GM12878 (cell line): ENCODE measurements around the gene MIA2. TPM values are rescaled to one million over a fixed set of nuclear protein-coding genes. Genes with fewer than 3 reads are reported as not detected.

Experiments
- ATAC-seq: fragments of 200-7000 bp; cut with Tn5 transposase; 3 replicates; pipeline ENCODE4 v1.9.1; 2020; ENCODE audit warnings: mild to moderate bottlenecking, moderate library complexity
- BruUV-seq: library from RNA; stranded (reverse); fragments of 400-500 nt; replicated peaks from 2 replicates; lab custom pipeline; 2021; lab: Mats Ljungman, UMichigan
- CTCF ChIA-PET: fragments of 300-600 bp; sonication (Branson Sonifier 250); formaldehyde crosslinking; extraction: SDS; loops from one replicate; lab custom pipeline; 2021; ENCODE audit warnings: inconsistent platforms; lab: Yijun Ruan, JAX
- POLR2A ChIA-PET: fragments of 350-600 bp; formaldehyde crosslinking; extraction: SDS; loops from one replicate; lab custom pipeline; 2021; ENCODE audit warnings: inconsistent platforms; lab: Charles Lee
- RAD21 ChIA-PET: fragments of 300-600 bp; sonication (Branson Sonifier 250); formaldehyde crosslinking; loops from one replicate; lab custom pipeline; 2023; ENCODE audit warnings: antibody characterized with exemption; ENCODE audit not compliant: unreplicated experiment; lab: Charles Lee
- SMC1A ChIA-PET: fragments of 300-600 bp; sonication (Branson Sonifier 250); formaldehyde crosslinking; loops from one replicate; lab custom pipeline; 2023; ENCODE audit not compliant: unreplicated experiment, uncharacterized antibody; lab: Charles Lee
- DNase-seq: peaks from one replicate; pipeline ENCODE4 v3.0.0-alpha.2; 2011; ENCODE audit warnings: low read depth, low spot score
- FAIRE-seq: peaks from 3 replicates; lab custom pipeline; 2011; peaks lifted over from hg19 to GRCh38; lab: Jason Lieb, UNC
- H2AFZ ChIP-seq: 2 replicates; pipeline ENCODE4 v1.6.0; 2011; ENCODE audit warnings: low read depth, low read length, control low read depth; ENCODE audit not compliant: control insufficient read depth
- H3K27ac ChIP-seq: 2 replicates; pipeline ENCODE4 v1.5.1; 2011; ENCODE audit warnings: control low read depth; ENCODE audit not compliant: control insufficient read depth, insufficient read depth
- H3K27me3 ChIP-seq, 2 experiments: replicated peaks in 1 of 2; 2 replicates each; pipeline versions ENCODE4 v1.6.0 to v1.6.1; 2011; ENCODE audit warnings: low read length in 1 of 2; ENCODE audit not compliant: control insufficient read depth in 2 of 2, insufficient read depth in 2 of 2
- H3K36me3 ChIP-seq, 2 experiments: 2 replicates each; pipeline ENCODE4 v1.5.1; 2011; ENCODE audit warnings: low read length in 1 of 2; ENCODE audit not compliant: control insufficient read depth in 2 of 2, insufficient read depth in 2 of 2
- H3K4me1 ChIP-seq: 2 replicates; pipeline ENCODE4 v1.6.1; 2011; ENCODE audit warnings: mild to moderate bottlenecking, low read length, moderate library complexity, mixed read lengths; ENCODE audit not compliant: control insufficient read depth, insufficient read depth
- H3K4me2 ChIP-seq: 2 replicates; pipeline ENCODE4 v1.6.0; 2011; ENCODE audit warnings: control low read depth; ENCODE audit not compliant: control insufficient read depth, insufficient read depth
- H3K4me3 ChIP-seq: fragments of 200-600 bp; sonication (generic); 2 replicates; pipeline ENCODE4 v1.5.1; 2016
- H3K79me2 ChIP-seq: 2 replicates; pipeline ENCODE4 v1.6.0; 2011; ENCODE audit warnings: low read length; ENCODE audit not compliant: control insufficient read depth, insufficient read depth
- H3K9ac ChIP-seq: 2 replicates; pipeline ENCODE4 v1.8.0; 2011; ENCODE audit warnings: low read length, control low read depth, mixed read lengths; ENCODE audit not compliant: control insufficient read depth, insufficient read depth
- H3K9me3 ChIP-seq: replicated peaks from 3 replicates; pipeline ENCODE4 v1.5.1; 2011; ENCODE audit warnings: mild to moderate bottlenecking, low read length; ENCODE audit not compliant: control insufficient read depth, insufficient read depth
- H4K20me1 ChIP-seq: 2 replicates; pipeline ENCODE4 v1.6.0; 2011; ENCODE audit not compliant: control insufficient read depth, insufficient read depth
- CHD2 ChIP-seq: IDR thresholded peaks from 2 replicates; pipeline ENCODE4 v1.6.1; 2011; ENCODE audit warnings: low read depth, low read length, improper control_type of control experiment, borderline replicate concordance
- HDAC2 ChIP-seq: fragments of 200-600 bp; sonication (generic); IDR thresholded peaks from 2 replicates; pipeline ENCODE4 v1.6.1; 2017
- IKZF1 ChIP-seq: fragments of 450-650 bp; conservative IDR thresholded peaks from 2 replicates; pipeline ENCODE4 v1.6.1; 2017; ENCODE audit warnings: antibody characterized with exemption, mild to moderate bottlenecking
- IRF4 ChIP-seq: IDR thresholded peaks from 2 replicates; pipeline ENCODE4 v1.6.1; 2011; ENCODE audit warnings: low read depth, low read length
- JUNB ChIP-seq: IDR thresholded peaks from 2 replicates; pipeline ENCODE4 v1.6.1; 2016; ENCODE audit warnings: antibody characterized with exemption, mild to moderate bottlenecking
- JUND ChIP-seq: IDR thresholded peaks from 2 replicates; pipeline ENCODE4 v1.6.1; 2012; ENCODE audit warnings: low read depth, mild to moderate bottlenecking, low read length, improper control_type of control experiment, moderate library complexity
- MYC ChIP-seq: IDR thresholded peaks from 2 replicates; pipeline ENCODE4 v1.6.1; 2011; ENCODE audit warnings: mild to moderate bottlenecking, low read length, moderate library complexity, inconsistent platforms; ENCODE audit not compliant: insufficient read depth, insufficient replicate concordance, insufficient read length, severe bottlenecking
- NFXL1 ChIP-seq: fragments of 450-650 bp; IDR thresholded peaks from 2 replicates; pipeline ENCODE4 v1.6.1; 2017; ENCODE audit warnings: antibody characterized with exemption, mild to moderate bottlenecking, borderline replicate concordance
- NFYB ChIP-seq: IDR thresholded peaks from 2 replicates; pipeline ENCODE4 v1.6.1; 2011; ENCODE audit warnings: low read depth, mild to moderate bottlenecking, low read length, improper control_type of control experiment, moderate library complexity; ENCODE audit not compliant: insufficient read depth
- NR2C1 ChIP-seq: fragments of 450-650 bp; IDR thresholded peaks from 2 replicates; pipeline ENCODE4 v1.6.1; 2017; ENCODE audit warnings: antibody characterized with exemption, mild to moderate bottlenecking, moderate library complexity
- PAX8 ChIP-seq: fragments of 450-650 bp; IDR thresholded peaks from 2 replicates; pipeline ENCODE4 v1.6.1; 2017; ENCODE audit warnings: mild to moderate bottlenecking, moderate library complexity
- RFX5 ChIP-seq: IDR thresholded peaks from 2 replicates; pipeline ENCODE4 v1.6.1; 2011; ENCODE audit warnings: low read depth, low read length, improper control_type of control experiment
- SREBF1 ChIP-seq: IDR thresholded peaks from 2 replicates; pipeline ENCODE4 v1.6.1; 2012; ENCODE audit warnings: mild to moderate bottlenecking, low read length
- TCF7 ChIP-seq: IDR thresholded peaks from 2 replicates; pipeline ENCODE4 v1.6.1; 2014; ENCODE audit warnings: antibody characterized with exemption, borderline replicate concordance
- YBX1 ChIP-seq: fragments of 450-650 bp; IDR thresholded peaks from 2 replicates; pipeline ENCODE4 v1.6.1; 2016; ENCODE audit warnings: antibody characterized with exemption
- WGBS: methylation state at CpG from one replicate; pipeline ENCODE4 v1.1.6; 2016; ENCODE audit warnings: low lambda C conversion rate; ENCODE audit not compliant: insufficient replicate concordance, insufficient coverage; ENCODE audit errors: missing lambda C conversion rate; 5-methylcytosine and 5-hydroxymethylcytosine counted together
- in situ Hi-C: fragments of 300-500 bp; cut with MboI; formaldehyde crosslinking; loops from 9 replicates; pipeline ENCODE4 v1.14.3; 2018; ENCODE audit warnings: mixed read lengths
- intact Hi-C: fragments of 100-400 bp; cut with micrococcal nuclease; formaldehyde crosslinking; loops from one replicate; pipeline ENCODE4 v1.14.2; 2022; ENCODE audit not compliant: unreplicated experiment
- polyA plus RNA-seq, 11 experiments: library from polyadenylated mRNA; depleted of rRNA in 4 of 11; unstranded in 6 of 11; stranded (reverse) in 5 of 11; fragments of >200 nt; fragmentation: Nextera tagmentation in 4 of 11; fragmentation: Illumina TruSeq in 1 of 11; extraction: Ambion mirVana in 4 of 11; extraction: Trizol in 1 of 11; gene quantifications; 1 replicate in 1 of 11; 2 replicates in 10 of 11; pipeline versions ENCODE4 v1.2.1 to v1.2.3, GENCODE V29; 2011 to 2016; ENCODE audit warnings: inconsistent platforms in 2 of 11, missing spikeins in 2 of 11, low read depth in 1 of 11
- total RNA-seq, 4 experiments: library from RNA; depleted of rRNA in 3 of 4; stranded (reverse); fragments of >200 nt in 3 of 4; fragmentation: Illumina TruSeq in 1 of 4; extraction: Trizol in 1 of 4; gene quantifications; 2 replicates each; pipeline versions ENCODE4 v1.2.1 to v1.2.3, GENCODE V29; 2013 to 2021
- TF ChIP-seq, protein P1 (sequence below): fragments of 450-650 bp; IDR thresholded peaks from 2 replicates; pipeline ENCODE4 v1.6.1; 2017; ENCODE audit warnings: low read depth, mild to moderate bottlenecking, moderate library complexity
- TF ChIP-seq, protein P2 (sequence below): IDR thresholded peaks from 2 replicates; pipeline ENCODE4 v1.6.1; 2012; ENCODE audit warnings: low read depth, low read length, improper control_type of control experiment
- TF ChIP-seq, protein P3 (sequence below): fragments of 450-650 bp; IDR thresholded peaks from 2 replicates; pipeline ENCODE4 v1.6.1; 2016; ENCODE audit warnings: mild to moderate bottlenecking
- TF ChIP-seq, protein P4 (sequence below): IDR thresholded peaks from 2 replicates; pipeline ENCODE4 v1.6.1; 2011; ENCODE audit warnings: mild to moderate bottlenecking, low read depth, low read length, moderate library complexity; ENCODE audit not compliant: insufficient replicate concordance

Gene MIA2
- total and polyA plus RNA-seq, 10 of the 15 experiments (the other 5 are each of a cell fraction or from before 2014, with no cell fraction given), result 6.3 to 36.8 (median 17.1) TPM

DNA sequence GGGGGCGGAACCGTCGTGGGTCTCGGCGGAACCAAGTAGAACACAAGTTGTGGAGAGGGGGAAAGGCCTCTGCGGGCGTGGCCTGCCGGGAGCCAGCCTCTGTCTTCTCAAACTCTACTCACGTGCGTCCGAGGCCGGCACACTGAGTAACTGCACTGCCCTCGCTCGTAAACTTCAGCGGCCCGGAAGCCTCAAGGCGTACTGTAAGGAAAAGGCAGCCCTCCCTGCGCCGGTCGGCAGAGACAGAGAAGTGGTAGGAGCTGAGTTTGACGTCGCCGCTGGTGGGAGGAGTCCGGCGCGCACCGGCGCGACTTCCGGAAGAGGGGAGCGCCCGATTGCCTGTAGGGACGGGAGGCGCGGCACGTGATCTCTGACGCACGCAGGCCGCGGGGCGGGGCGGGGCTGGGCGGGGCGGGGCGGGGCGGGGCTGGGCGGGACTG, 198.5 kb downstream of the MIA2 start, which contains the start of gene FBXO33:
TSS of gene FBXO33 (minus strand) at position 255 of the 440 bp plus-strand sequence. CDS start 271 bp downstream, outside the sequence.
- Histone ChIP-seq H3K27ac (peak within 1 kb of the TSS; percentile 99), H3K4me1 (peaks cover 10% of the 10 kb centered on the region), H3K27me3 (no peaks in the 10 kb centered on the region), H3K4me2 (peak within 1 kb of the TSS; percentile 78), H3K36me3 (no peaks in the 10 kb centered on the region), H3K9me3 (no peaks in the 10 kb centered on the region), H3K4me3 (peak within 1 kb of the TSS; percentile 91), H2AFZ (peak within 1 kb of the TSS; percentile 100), H3K9ac (peak within 1 kb of the TSS; percentile 94), H3K79me2 (peaks cover 46% of the 10 kb centered on the region), H4K20me1 (no peaks in the 10 kb centered on the region)
- SMC1A ChIA-PET, result interaction anchor here (0.6 to 8.1 kb wide), 8 partner anchors 14 to 636 kb away, joined by 3 to 182 read pairs (median 20); partner anchors contain the start of gene GEMIN2
- WGBS, result 0% methylated on average over 40 of the region's 47 CpGs
- intact Hi-C loops (loop anchor here (2.0 kb wide), 4 partner anchors 37 to 265 kb away; partner anchors contain the start of gene PNN), in situ Hi-C loops (no loop called here)
- ATAC-seq, result peak; percentile 87
- CTCF ChIA-PET, result interaction anchor here (0.5 to 7.8 kb wide), 15 partner anchors 8 to 357 kb away, joined by 3 to 84 read pairs (median 6); no protein-coding TSS in a partner anchor
- no TSS peak for BruUV-seq
- peak; percentile 35 for FAIRE-seq
- POLR2A ChIA-PET, result interaction anchor here (0.6 to 9.1 kb wide), 9 partner anchors 15 to 318 kb away, joined by 3 to 159 read pairs (median 5); partner anchors contain the start of genes GEMIN2 and PNN
- RAD21 ChIA-PET, result interaction anchor here (0.7 to 9.4 kb wide), 13 partner anchors 9 to 329 kb away, joined by 3 to 159 read pairs (median 9); partner anchors contain the start of gene SEC23A
- DNase-seq, result peak; percentile 87
- peak; percentile 18; the same call in 1 of the 2 replicates for TF ChIP-seq NFYB
- TF ChIP-seq RFX5, result no peak
- TF ChIP-seq, protein P1, sequence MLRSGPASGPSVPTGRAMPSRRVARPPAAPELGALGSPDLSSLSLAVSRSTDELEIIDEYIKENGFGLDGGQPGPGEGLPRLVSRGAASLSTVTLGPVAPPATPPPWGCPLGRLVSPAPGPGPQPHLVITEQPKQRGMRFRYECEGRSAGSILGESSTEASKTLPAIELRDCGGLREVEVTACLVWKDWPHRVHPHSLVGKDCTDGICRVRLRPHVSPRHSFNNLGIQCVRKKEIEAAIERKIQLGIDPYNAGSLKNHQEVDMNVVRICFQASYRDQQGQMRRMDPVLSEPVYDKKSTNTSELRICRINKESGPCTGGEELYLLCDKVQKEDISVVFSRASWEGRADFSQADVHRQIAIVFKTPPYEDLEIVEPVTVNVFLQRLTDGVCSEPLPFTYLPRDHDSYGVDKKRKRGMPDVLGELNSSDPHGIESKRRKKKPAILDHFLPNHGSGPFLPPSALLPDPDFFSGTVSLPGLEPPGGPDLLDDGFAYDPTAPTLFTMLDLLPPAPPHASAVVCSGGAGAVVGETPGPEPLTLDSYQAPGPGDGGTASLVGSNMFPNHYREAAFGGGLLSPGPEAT, result peak; percentile 97
- peak; percentile 99 for TF ChIP-seq SREBF1
- no peak for TF ChIP-seq NFXL1
- TF ChIP-seq CHD2, result no peak
- TF ChIP-seq NR2C1, result no peak
- 0 out of 2 replicates have a peak, but pooled peaks have one; percentile 25 for TF ChIP-seq IRF4
- TF ChIP-seq JUND, result peak; percentile 99
- TF ChIP-seq, protein P2, sequence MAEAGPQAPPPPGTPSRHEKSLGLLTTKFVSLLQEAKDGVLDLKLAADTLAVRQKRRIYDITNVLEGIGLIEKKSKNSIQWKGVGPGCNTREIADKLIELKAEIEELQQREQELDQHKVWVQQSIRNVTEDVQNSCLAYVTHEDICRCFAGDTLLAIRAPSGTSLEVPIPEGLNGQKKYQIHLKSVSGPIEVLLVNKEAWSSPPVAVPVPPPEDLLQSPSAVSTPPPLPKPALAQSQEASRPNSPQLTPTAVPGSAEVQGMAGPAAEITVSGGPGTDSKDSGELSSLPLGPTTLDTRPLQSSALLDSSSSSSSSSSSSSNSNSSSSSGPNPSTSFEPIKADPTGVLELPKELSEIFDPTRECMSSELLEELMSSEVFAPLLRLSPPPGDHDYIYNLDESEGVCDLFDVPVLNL, result no peak
- 0 out of 2 replicates have a peak, but pooled peaks have one; percentile 32 for TF ChIP-seq IKZF1
- no peak for TF ChIP-seq PAX8
- no peak for TF ChIP-seq HDAC2
- TF ChIP-seq TCF7, result no peak
- TF ChIP-seq, protein P3, sequence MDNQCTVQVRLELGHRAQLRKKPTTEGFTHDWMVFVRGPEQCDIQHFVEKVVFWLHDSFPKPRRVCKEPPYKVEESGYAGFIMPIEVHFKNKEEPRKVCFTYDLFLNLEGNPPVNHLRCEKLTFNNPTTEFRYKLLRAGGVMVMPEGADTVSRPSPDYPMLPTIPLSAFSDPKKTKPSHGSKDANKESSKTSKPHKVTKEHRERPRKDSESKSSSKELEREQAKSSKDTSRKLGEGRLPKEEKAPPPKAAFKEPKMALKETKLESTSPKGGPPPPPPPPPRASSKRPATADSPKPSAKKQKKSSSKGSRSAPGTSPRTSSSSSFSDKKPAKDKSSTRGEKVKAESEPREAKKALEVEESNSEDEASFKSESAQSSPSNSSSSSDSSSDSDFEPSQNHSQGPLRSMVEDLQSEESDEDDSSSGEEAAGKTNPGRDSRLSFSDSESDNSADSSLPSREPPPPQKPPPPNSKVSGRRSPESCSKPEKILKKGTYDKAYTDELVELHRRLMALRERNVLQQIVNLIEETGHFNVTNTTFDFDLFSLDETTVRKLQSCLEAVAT, result peak; percentile 85
- no peak; the same call in 1 of the 2 replicates for TF ChIP-seq JUNB
- no peak for TF ChIP-seq YBX1
- TF ChIP-seq, protein P4, sequence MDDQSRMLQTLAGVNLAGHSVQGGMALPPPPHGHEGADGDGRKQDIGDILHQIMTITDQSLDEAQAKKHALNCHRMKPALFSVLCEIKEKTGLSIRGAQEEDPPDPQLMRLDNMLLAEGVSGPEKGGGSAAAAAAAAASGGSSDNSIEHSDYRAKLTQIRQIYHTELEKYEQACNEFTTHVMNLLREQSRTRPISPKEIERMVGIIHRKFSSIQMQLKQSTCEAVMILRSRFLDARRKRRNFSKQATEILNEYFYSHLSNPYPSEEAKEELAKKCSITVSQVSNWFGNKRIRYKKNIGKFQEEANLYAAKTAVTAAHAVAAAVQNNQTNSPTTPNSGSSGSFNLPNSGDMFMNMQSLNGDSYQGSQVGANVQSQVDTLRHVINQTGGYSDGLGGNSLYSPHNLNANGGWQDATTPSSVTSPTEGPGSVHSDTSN, result no peak
- no peak for TF ChIP-seq MYC
